Body of pancreas (tissue), 4 donors: Measurements from ENCODE around the gene MYO10.

Experiments
- CTCF ChIP-seq, 7 experiments: fragments of 450-650 bp in 4 of 7; fragments of 200-600 bp in 3 of 7; sonication (generic) in 3 of 7; IDR thresholded peaks; one replicate each; pipeline ENCODE4 v1.5.1; 2016 to 2019; ENCODE audit warnings: antibody characterized with exemption in 7 of 7
- POLR2A ChIP-seq, 3 donors: fragments of 450-650 bp; IDR thresholded peaks; one replicate each; pipeline ENCODE4 v1.6.1; 2016; ENCODE audit warnings: antibody characterized with exemption in 3 of 3, mild to moderate bottlenecking in 2 of 3

- TF ChIP-seq CTCF (IDR thresholded peaks at IDR 0.05) (no peak), POLR2A (IDR thresholded peaks at IDR 0.05) (no peak)
Observed at GRCh38 chr5:16884595-16884994, 51.5 kb downstream of the MYO10 start.
